Measurements from ENCODE around the gene ABCA9. TPM values are rescaled to one million over a fixed set of nuclear protein-coding genes. Genes with fewer than 3 reads are reported as not detected.

Gene ABCA9
- total and polyA plus RNA-seq, 12 donors, result 1.7 to 14.8 (median 5.2) TPM

DNA sequence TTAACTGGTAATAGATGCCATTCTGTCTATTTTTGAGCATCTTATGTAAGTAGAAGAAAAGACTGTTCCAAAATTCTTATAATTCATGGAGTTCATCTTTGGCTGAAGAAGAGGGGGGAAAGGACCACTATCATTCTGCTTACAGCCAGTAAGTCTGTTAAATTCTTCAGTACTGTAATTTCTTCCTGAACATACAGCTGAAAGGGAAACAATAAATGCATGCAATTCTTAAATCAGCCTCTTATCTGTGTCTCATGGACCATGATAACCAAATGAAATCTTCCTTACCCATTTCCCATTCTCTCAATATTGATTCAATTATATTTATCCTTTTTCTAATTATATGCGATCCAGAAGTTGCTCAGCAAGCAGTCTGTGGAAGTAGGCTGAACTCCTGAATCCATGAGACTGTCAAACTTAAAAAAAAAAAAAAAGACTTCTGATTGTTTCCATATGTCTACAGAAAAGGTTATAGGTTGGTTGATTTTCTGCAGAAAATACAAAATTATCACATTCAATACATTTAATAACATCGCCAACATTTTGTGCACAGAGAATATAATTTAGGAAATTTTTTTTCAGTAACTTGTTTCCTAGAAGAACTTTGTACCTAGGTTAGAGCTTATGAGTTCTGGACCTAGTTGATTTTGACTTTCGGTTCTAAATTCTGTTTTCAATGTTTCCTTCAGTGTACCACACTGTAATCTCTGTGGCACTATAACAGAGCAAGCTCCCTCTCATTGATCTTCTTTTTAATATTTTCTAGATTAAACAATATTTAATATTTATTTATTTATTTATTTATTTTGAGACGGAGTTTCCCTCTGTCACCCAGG is 1.2 kb upstream of the ABCA9 start:
- H3K4me1 ChIP-seq (replicated peaks in 1 of 2), result peaks cover 0 to 22% of the 10 kb centered on the region in 2 donors
- no peaks in the 10 kb centered on the region for H3K9me3 ChIP-seq (replicated peaks in 1 of 3)
- 86 to 92% (median 88%) methylated on average over 4 of the region's 4 CpGs for WGBS, 4 donors
- H3K27ac ChIP-seq, result no peak overlapping the region
- H3K27me3 ChIP-seq, result no peaks in the 10 kb centered on the region
- intact Hi-C loops (cut with DNase I), result no loop called here
- no peaks in the 10 kb centered on the region for H3K36me3 ChIP-seq (replicated peaks in 1 of 2)
- no peak for DNase-seq
- no peak overlapping the region for H3K4me3 ChIP-seq
- no peak for TF ChIP-seq POLR2A (IDR thresholded peaks at IDR 0.05)

DNA sequence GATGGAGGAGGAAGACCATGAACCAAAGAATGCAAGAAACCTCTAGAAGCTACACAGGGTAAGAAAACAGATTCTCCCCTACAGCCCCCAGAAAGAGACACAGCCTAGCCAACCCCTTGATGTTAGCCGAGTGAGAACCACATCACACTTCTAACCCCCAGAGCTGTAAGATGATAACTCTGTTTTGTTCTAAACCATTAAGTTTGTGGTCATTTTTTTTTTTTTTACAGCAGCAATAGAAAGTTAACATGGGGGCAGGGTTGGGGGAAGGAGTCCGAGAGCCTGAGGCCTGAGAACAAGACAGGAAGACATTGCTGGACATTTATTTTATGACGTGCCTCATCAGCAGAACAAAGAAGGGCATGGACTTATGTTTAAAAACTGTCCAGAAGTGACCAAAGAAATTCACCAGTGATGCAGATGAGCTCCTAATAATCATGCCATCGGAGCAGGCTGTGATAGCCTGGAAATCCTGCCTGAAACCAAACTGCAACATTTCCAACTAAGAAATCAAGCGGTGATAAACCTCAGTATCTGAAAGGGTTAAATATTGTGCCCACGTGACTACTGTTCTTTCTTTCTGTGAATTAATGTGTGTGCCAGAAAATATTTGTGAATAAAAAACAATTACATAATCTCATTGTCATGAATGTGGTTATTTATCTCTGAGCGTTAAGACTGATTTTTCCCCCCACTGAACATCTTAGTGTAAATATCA is 1.1 kb downstream of the ABCA9 start:
- no peak for TF ChIP-seq POLR2A (IDR thresholded peaks at IDR 0.05)
- no peak for TF ChIP-seq CTCF (IDR thresholded peaks at IDR 0.05)
- no peak for DNase-seq
- H3K9me3 ChIP-seq (replicated peaks in 1 of 3), result peaks cover 0 to 8% (median 0%) of the 10 kb centered on the region in 3 donors
- intact Hi-C loops (cut with DNase I), result no loop called here
- no peaks in the 10 kb centered on the region for H3K36me3 ChIP-seq (replicated peaks in 1 of 2)
- peak overlapping the region in 2 of 5 donors; percentile 40 to 48 for H3K27ac ChIP-seq
- H3K4me1 ChIP-seq (replicated peaks in 1 of 2), result peaks cover 0 to 22% of the 10 kb centered on the region in 2 donors
- WGBS, 4 donors, result 60 to 65% (median 64%) methylated on average over 7 of the region's 7 CpGs
- H3K27me3 ChIP-seq, result no peaks in the 10 kb centered on the region
- peak overlapping the region in 1 of 4 donors; percentile 1 for H3K4me3 ChIP-seq

DNA sequence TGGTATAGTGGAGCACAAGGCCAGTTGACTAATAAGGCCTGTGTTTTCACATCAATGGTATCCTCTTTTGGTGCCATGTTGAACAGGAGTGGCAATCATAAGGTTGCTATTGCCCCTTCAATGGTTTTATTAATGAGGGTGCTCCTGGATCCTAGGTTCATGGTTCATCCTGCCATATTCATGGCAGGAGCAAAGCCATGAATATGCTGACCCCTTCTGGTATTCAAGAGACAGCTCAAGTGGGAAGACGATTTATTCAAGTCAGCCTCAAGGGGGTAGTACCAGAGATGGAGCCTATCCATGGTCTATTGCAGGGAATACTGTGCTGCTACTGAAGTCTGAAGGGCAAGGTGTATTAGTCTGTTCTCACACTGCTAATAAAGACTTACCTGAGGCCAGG is 2.6 kb downstream of the ABCA9 start:
- intact Hi-C loops (cut with DNase I), result no loop called here
- WGBS, 4 donors, result 44 to 93% (median 79%) methylated on average over 1 of the region's 1 CpG; no CpG with 5 or more reads in 1 of the 4 donors
- no peak for DNase-seq
- Histone ChIP-seq H3K4me1 (replicated peaks in 1 of 2) (peaks cover 0 to 22% of the 10 kb centered on the region in 2 donors), H3K27me3 (no peaks in the 10 kb centered on the region), H3K27ac (no peak overlapping the region), H3K9me3 (replicated peaks in 1 of 3) (peaks cover 0 to 8% (median 0%) of the 10 kb centered on the region in 3 donors), H3K36me3 (replicated peaks in 1 of 2) (no peaks in the 10 kb centered on the region), H3K4me3 (no peak overlapping the region)
- TF ChIP-seq CTCF (IDR thresholded peaks at IDR 0.05) (no peak), POLR2A (IDR thresholded peaks at IDR 0.05) (no peak)

- no peak overlapping the region for H3K27ac ChIP-seq
- WGBS, 4 donors, result 81 to 95% (median 92%) methylated on average over 1 of the region's 1 CpG
- peaks cover 0 to 8% (median 0%) of the 10 kb centered on the region in 3 donors for H3K9me3 ChIP-seq (replicated peaks in 1 of 3)
- intact Hi-C loops (cut with DNase I), result no loop called here
- TF ChIP-seq CTCF (IDR thresholded peaks at IDR 0.05) (no peak), POLR2A (IDR thresholded peaks at IDR 0.05) (no peak)
- H3K36me3 ChIP-seq (replicated peaks in 1 of 2), result no peaks in the 10 kb centered on the region
- H3K4me1 ChIP-seq (replicated peaks in 1 of 2), result peaks cover 0 to 22% of the 10 kb centered on the region in 2 donors
- DNase-seq, result no peak
- H3K4me3 ChIP-seq, result no peak overlapping the region
- H3K27me3 ChIP-seq, result no peaks in the 10 kb centered on the region
Observed at GRCh38 chr17:69057280-69057679, 3.4 kb downstream of the ABCA9 start.

Data from adrenal gland (tissue), 12 donors.